Smooth muscle cell (in vitro differentiated cells): ENCODE results near the gene GK. TPM values are rescaled to one million over a fixed set of nuclear protein-coding genes. Genes with fewer than 3 reads are reported as not detected.

Source experiments
- DNase-seq: peaks from one replicate; lab custom pipeline; 2025; ENCODE audit not compliant: unreplicated experiment; lab: John Stamatoyannopoulos, UW
- H2AFZ ChIP-seq: fragments of 200-600 bp; sonication (generic); 2 replicates; pipeline ENCODE4 v1.6.0; 2016; ENCODE audit warnings: antibody characterized with exemption, low read depth, mild to moderate bottlenecking
- H3F3A ChIP-seq: fragments of 200-600 bp; sonication (generic); 2 replicates; pipeline ENCODE4 v1.6.0; 2017; ENCODE audit warnings: antibody characterized with exemption, low read depth
- H3K27ac ChIP-seq: fragments of 200-600 bp; sonication (generic); 2 replicates; pipeline ENCODE4 v1.5.1; 2016; ENCODE audit warnings: low read depth, mild to moderate bottlenecking
- H3K27me3 ChIP-seq: fragments of 200-600 bp; sonication (generic); 2 replicates; pipeline ENCODE4 v1.6.1; 2016; ENCODE audit warnings: low read depth, mild to moderate bottlenecking
- H3K36me3 ChIP-seq: fragments of 200-600 bp; sonication (generic); 2 replicates; pipeline ENCODE4 v1.5.1; 2016; ENCODE audit warnings: low read depth
- H3K4me1 ChIP-seq: fragments of 200-600 bp; sonication (generic); 2 replicates; pipeline ENCODE4 v1.5.1; 2016; ENCODE audit warnings: low read depth
- H3K4me2 ChIP-seq: fragments of 200-600 bp; sonication (generic); 2 replicates; pipeline ENCODE4 v1.6.0; 2016; ENCODE audit warnings: mild to moderate bottlenecking
- H3K4me3 ChIP-seq: fragments of 200-600 bp; sonication (generic); 2 replicates; pipeline ENCODE4 v1.5.1; 2016; ENCODE audit warnings: mild to moderate bottlenecking
- H3K79me2 ChIP-seq: fragments of 200-600 bp; sonication (generic); 2 replicates; pipeline ENCODE4 v1.6.0; 2016; ENCODE audit warnings: low read depth, mild to moderate bottlenecking
- H3K9ac ChIP-seq: fragments of 200-600 bp; sonication (generic); 2 replicates; pipeline ENCODE4 v1.6.0; 2016; ENCODE audit warnings: low read depth
- H3K9me3 ChIP-seq: fragments of 200-600 bp; sonication (generic); replicated peaks from 2 replicates; pipeline ENCODE4 v1.5.1; 2016; ENCODE audit warnings: low read depth
- H4K20me1 ChIP-seq: fragments of 200-600 bp; sonication (generic); 2 replicates; pipeline ENCODE4 v1.6.0; 2016; ENCODE audit warnings: low read depth
- WGBS: methylation state at CpG from one replicate; pipeline ENCODE4 v1.1.7; 2016; ENCODE audit warnings: low lambda C conversion rate; 5-methylcytosine and 5-hydroxymethylcytosine counted together
- polyA plus RNA-seq: library from polyadenylated mRNA; unstranded; fragments of >200 nt; fragmentation: Nextera tagmentation; extraction: Ambion mirVana; gene quantifications from 2 replicates; pipeline ENCODE4 v1.2.1, GENCODE V29; 2016
- total RNA-seq: library from RNA; depleted of rRNA; stranded (reverse); fragments of >200 nt; gene quantifications from 2 replicates; pipeline ENCODE4 v1.2.3, GENCODE V29; 2014
- TF ChIP-seq, protein P1 (sequence below): fragments of 200-600 bp; sonication (generic); IDR thresholded peaks from 2 replicates; pipeline ENCODE4 v1.5.1; 2017; ENCODE audit warnings: borderline replicate concordance, mild to moderate bottlenecking, antibody characterized with exemption; ENCODE audit not compliant: insufficient read depth, poor library complexity, severe bottlenecking

The GK gene
- total and polyA plus RNA-seq, 2 experiments from 2014 or later = 4.5 to 5.8 TPM

DNA sequence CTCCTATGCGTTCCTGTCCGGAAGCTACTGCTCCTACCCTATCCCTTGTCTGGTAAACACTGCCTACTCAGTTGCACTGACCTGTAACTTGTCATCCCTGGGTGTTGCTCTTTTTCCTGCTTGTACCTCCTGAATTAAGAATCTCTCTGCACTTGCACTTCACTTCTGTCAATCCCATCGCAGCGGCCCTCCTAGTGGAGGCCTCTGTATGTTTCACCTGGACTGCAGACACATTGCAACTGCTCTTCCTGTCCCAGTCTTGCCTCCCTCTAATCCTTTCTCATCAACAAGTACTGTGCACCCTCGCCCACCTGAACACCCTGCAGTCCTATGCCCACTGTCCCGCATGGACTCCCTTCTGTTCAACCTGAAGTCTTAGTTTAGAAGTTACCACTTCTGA, 8.0 kb downstream of the GK start:
- H3K4me1 ChIP-seq = no peaks in the 10 kb centered on the region
- H2AFZ ChIP-seq = no peak overlapping the region
- no peak for DNase-seq
- TF ChIP-seq, protein P1, sequence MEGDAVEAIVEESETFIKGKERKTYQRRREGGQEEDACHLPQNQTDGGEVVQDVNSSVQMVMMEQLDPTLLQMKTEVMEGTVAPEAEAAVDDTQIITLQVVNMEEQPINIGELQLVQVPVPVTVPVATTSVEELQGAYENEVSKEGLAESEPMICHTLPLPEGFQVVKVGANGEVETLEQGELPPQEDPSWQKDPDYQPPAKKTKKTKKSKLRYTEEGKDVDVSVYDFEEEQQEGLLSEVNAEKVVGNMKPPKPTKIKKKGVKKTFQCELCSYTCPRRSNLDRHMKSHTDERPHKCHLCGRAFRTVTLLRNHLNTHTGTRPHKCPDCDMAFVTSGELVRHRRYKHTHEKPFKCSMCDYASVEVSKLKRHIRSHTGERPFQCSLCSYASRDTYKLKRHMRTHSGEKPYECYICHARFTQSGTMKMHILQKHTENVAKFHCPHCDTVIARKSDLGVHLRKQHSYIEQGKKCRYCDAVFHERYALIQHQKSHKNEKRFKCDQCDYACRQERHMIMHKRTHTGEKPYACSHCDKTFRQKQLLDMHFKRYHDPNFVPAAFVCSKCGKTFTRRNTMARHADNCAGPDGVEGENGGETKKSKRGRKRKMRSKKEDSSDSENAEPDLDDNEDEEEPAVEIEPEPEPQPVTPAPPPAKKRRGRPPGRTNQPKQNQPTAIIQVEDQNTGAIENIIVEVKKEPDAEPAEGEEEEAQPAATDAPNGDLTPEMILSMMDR = no peak
- H3K79me2 ChIP-seq = no peaks in the 10 kb centered on the region
- no peaks in the 10 kb centered on the region for H3K27me3 ChIP-seq
- no peaks in the 10 kb centered on the region for H3K9me3 ChIP-seq
- no peak overlapping the region for H3K4me3 ChIP-seq
- H3K9ac ChIP-seq = no peak overlapping the region
- no peak overlapping the region for H3K4me2 ChIP-seq
- no peaks in the 10 kb centered on the region for H4K20me1 ChIP-seq
- 87% methylated on average over 6 of the region's 6 CpGs for WGBS
- no peak overlapping the region for H3K27ac ChIP-seq
- H3F3A ChIP-seq = no peaks in the 10 kb centered on the region
- no peaks in the 10 kb centered on the region for H3K36me3 ChIP-seq

DNA sequence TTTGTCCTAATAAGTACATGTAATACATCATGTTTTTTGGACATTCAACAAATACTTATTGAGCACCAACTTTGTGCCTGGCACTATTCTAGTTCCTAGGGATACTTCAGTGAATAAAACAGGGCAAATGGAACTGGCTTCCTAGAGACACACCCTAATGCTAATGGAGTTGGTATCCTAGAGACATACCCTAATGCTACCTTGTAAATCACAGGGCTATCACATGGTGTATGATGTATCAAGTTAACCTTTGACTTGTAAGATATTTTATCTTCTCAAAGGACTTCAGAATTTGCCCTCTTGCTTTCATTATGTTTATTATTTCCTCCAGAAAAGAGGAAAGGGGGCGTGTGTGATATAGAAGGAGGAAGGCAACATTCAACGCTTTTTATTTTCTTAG, 10.1 kb downstream of the GK start:
- Histone ChIP-seq H3K4me2 (no peak overlapping the region), H3K36me3 (no peaks in the 10 kb centered on the region), H4K20me1 (no peaks in the 10 kb centered on the region), H3K4me1 (no peaks in the 10 kb centered on the region), H3K4me3 (no peak overlapping the region), H3K9me3 (no peaks in the 10 kb centered on the region), H3K79me2 (no peaks in the 10 kb centered on the region), H2AFZ (no peak overlapping the region), H3F3A (no peaks in the 10 kb centered on the region), H3K9ac (no peak overlapping the region), H3K27me3 (no peaks in the 10 kb centered on the region), H3K27ac (no peak overlapping the region)
- no peak for DNase-seq
- 86% methylated on average over 2 of the region's 2 CpGs for WGBS
- TF ChIP-seq, protein P1 = no peak

DNA sequence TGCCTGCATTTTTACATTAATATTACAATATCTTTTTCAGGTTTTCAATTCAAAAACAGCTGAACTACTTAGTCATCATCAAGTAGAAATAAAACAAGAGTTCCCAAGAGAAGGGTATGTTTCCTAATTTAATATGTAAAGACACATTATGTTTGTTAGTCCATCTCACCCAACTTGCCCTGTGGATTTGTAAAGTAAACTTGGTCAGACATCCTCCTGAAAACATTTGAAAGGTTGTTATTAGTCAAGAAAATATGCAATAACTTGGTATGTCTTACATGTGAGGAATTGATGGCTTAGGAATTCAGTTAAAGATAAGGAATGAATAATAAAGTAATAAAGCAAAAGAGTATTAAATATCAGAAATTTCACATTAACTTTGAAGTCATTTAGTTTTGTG, 12.2 kb downstream of the GK start:
- Histone ChIP-seq H3K4me3 (no peak overlapping the region), H3K27ac (no peak overlapping the region), H4K20me1 (no peaks in the 10 kb centered on the region), H3K4me2 (no peak overlapping the region), H3F3A (no peaks in the 10 kb centered on the region), H3K27me3 (no peaks in the 10 kb centered on the region), H3K4me1 (no peaks in the 10 kb centered on the region), H3K9ac (no peak overlapping the region), H3K79me2 (no peaks in the 10 kb centered on the region), H3K36me3 (no peaks in the 10 kb centered on the region), H2AFZ (no peak overlapping the region), H3K9me3 (no peaks in the 10 kb centered on the region)
- TF ChIP-seq, protein P1 = no peak
- no peak for DNase-seq

- no peaks in the 10 kb centered on the region for H3K79me2 ChIP-seq
- TF ChIP-seq, protein P1 = no peak
- H3K36me3 ChIP-seq = no peaks in the 10 kb centered on the region
- DNase-seq = no peak
- no peak overlapping the region for H2AFZ ChIP-seq
- no peak overlapping the region for H3K4me3 ChIP-seq
- no peak overlapping the region for H3K9ac ChIP-seq
- H3K27ac ChIP-seq = no peak overlapping the region
- H3K4me1 ChIP-seq = no peaks in the 10 kb centered on the region
- no peak overlapping the region for H3K4me2 ChIP-seq
- H3K9me3 ChIP-seq = no peaks in the 10 kb centered on the region
- no peaks in the 10 kb centered on the region for H4K20me1 ChIP-seq
- WGBS = 65% methylated on average over 2 of the region's 2 CpGs
- no peaks in the 10 kb centered on the region for H3F3A ChIP-seq
- no peaks in the 10 kb centered on the region for H3K27me3 ChIP-seq
Measured at GRCh38 chrX:30666094-30666493, 12.9 kb downstream of the GK start.
